Measurements from ENCODE around the gene CETP. TPM values are rescaled to one million over a fixed set of nuclear protein-coding genes. Genes with fewer than 3 reads are reported as not detected.
A peak's percentile ranks its signal among the peaks of the same experiment; 100 is the strongest.

The CETP gene
- total and polyA plus RNA-seq, 2 of the 8 experiments (the other 6 are each of a cell fraction or from before 2014, with no cell fraction given), result not detected

DNA sequence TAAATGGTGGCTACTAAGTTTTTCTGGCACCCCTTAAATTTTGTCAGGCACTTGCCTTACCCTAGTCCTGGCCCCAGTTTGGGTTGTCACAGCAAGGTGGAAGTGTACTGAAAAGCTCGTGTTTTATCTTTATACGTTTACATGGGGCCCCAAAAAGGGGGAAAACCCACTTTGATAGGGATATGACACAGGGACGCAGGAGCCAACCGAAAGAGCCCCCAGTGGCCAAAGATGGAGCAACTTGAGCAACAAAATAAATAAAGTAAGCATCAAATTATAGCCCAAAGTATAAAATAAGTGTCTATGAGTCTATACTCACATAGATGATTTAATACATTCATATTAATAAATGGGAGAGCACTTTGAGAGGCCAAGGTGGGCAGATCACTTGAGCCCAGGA lies 5.0 kb upstream of the CETP start:
- Histone ChIP-seq H3K56ac (replicated peaks; ENCODE audit: insufficient read length, low read depth, low read length) (no peak overlapping the region), H2BK12ac (ENCODE audit: low read depth, low read length) (no peak overlapping the region), H3K4me3 (ENCODE audit: extremely low read depth in 1 of 4, insufficient read depth in 2 of 4, low read depth in 3 of 4, low read length in 4 of 4) (no peak overlapping the region), H3K79me1 (ENCODE audit: low read depth, low read length) (no peaks in the 10 kb centered on the region), H3K18ac (ENCODE audit: extremely low read depth, low read length) (no peak overlapping the region), H4K20me1 (replicated peaks in 1 of 2; ENCODE audit: control insufficient read depth in 1 of 2, insufficient read depth in 2 of 2, low read length in 2 of 2) (no peaks in the 10 kb centered on the region), H3K79me2 (ENCODE audit: control insufficient read depth in 1 of 2, insufficient read depth in 2 of 2, low read length in 2 of 2) (no peaks in the 10 kb centered on the region), H3K23me2 (ENCODE audit: low read depth, low read length) (no peaks in the 10 kb centered on the region), H4K8ac (ENCODE audit: extremely low read depth, insufficient read depth, low read length) (no peak overlapping the region), H3K27me3 (replicated peaks in 1 of 4; ENCODE audit: control insufficient read depth in 3 of 4, extremely low read depth in 1 of 4, insufficient read depth in 3 of 4, low read length in 3 of 4) (no peaks in the 10 kb centered on the region), H3K23ac (ENCODE audit: insufficient read length) (no peak overlapping the region), H2BK120ac (replicated peaks; ENCODE audit: low read depth, low read length) (no peak overlapping the region), H3K9me3 (ENCODE audit: insufficient read depth in 2 of 2, low read depth in 1 of 2, low read length in 1 of 2) (no peaks in the 10 kb centered on the region; a peak in 1 of 4 replicates), H3K14ac (ENCODE audit: insufficient read length) (no peak overlapping the region), H4K91ac (replicated peaks; ENCODE audit: insufficient read length, low read length) (no peak overlapping the region), H2AK5ac (ENCODE audit: low read depth, low read length) (no peak overlapping the region), H2BK20ac (ENCODE audit: low read length) (no peak overlapping the region), H2AFZ (ENCODE audit: low read length) (no peak overlapping the region), H3K4me2 (ENCODE audit: insufficient read depth in 1 of 2, low read depth in 2 of 2, low read length in 2 of 2) (no peak overlapping the region), H3K27ac (ENCODE audit: low read depth, low read length) (no peak overlapping the region), H2BK15ac (ENCODE audit: low read length) (no peak overlapping the region), H3K9ac (replicated peaks in 1 of 4; ENCODE audit: extremely low read depth in 1 of 4, low read depth in 3 of 4, low read length in 3 of 4) (no peak overlapping the region), H3K36me3 (ENCODE audit: control insufficient read depth in 2 of 4, insufficient read depth in 4 of 4, low read length in 3 of 4) (no peaks in the 10 kb centered on the region), H3K4ac (replicated peaks; ENCODE audit: insufficient read length, low read depth, low read length) (no peak overlapping the region), H2BK5ac (ENCODE audit: low read depth, low read length) (no peak overlapping the region), H4K5ac (ENCODE audit: insufficient read length, low read depth, low read length) (no peak overlapping the region), H3K4me1 (replicated peaks in 1 of 4; ENCODE audit: control insufficient read depth in 3 of 4, insufficient read depth in 4 of 4, low read length in 3 of 4) (no peaks in the 10 kb centered on the region)
- POLR2A ChIA-PET (ENCODE audit: partially characterized antibody), result interaction anchor here (1.0 to 1.9 kb wide), 3 partner anchors 18 to 26 kb away, joined by 3 to 9 read pairs (median 4); partner anchors contain the start of gene HERPUD1
- CTCF ChIA-PET (ENCODE audit: partially characterized antibody), result interaction anchor here (0.6 to 1.6 kb wide), 7 partner anchors 13 to 218 kb away, joined by 3 to 7 read pairs (median 3); no protein-coding TSS in a partner anchor
- TF ChIP-seq, protein P1, sequence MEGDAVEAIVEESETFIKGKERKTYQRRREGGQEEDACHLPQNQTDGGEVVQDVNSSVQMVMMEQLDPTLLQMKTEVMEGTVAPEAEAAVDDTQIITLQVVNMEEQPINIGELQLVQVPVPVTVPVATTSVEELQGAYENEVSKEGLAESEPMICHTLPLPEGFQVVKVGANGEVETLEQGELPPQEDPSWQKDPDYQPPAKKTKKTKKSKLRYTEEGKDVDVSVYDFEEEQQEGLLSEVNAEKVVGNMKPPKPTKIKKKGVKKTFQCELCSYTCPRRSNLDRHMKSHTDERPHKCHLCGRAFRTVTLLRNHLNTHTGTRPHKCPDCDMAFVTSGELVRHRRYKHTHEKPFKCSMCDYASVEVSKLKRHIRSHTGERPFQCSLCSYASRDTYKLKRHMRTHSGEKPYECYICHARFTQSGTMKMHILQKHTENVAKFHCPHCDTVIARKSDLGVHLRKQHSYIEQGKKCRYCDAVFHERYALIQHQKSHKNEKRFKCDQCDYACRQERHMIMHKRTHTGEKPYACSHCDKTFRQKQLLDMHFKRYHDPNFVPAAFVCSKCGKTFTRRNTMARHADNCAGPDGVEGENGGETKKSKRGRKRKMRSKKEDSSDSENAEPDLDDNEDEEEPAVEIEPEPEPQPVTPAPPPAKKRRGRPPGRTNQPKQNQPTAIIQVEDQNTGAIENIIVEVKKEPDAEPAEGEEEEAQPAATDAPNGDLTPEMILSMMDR (IDR thresholded peaks at IDR 0.05; ENCODE audit: control extremely low read depth in 1 of 3, insufficient read depth in 1 of 3, low read depth in 1 of 3, low read length in 3 of 3), result peak in 1 of 3 experiments; percentile 14; a peak in 1 of 4 replicates
- TF ChIP-seq JUND (IDR thresholded peaks at IDR 0.05; ENCODE audit: low read length) (no peak), RAD21 (IDR thresholded peaks at IDR 0.05 in 1 of 2, conservative IDR thresholded peaks at IDR 0.05 in 1 of 2; ENCODE audit: low read depth in 2 of 2, low read length in 2 of 2) (no peak; a peak in 1 of 4 replicates), EP300 (IDR thresholded peaks at IDR 0.05; ENCODE audit: borderline replicate concordance in 1 of 2, low read depth in 2 of 2, low read length in 2 of 2) (no peak), CHD1 (IDR thresholded peaks at IDR 0.05; ENCODE audit: low read depth, low read length) (no peak), TEAD4 (IDR thresholded peaks at IDR 0.05; ENCODE audit: low read depth, low read length) (no peak)
- FAIRE-seq, result no peak
- DNase-seq (ENCODE audit: low read depth in 1 of 2, low spot score in 2 of 2), result no peak
- 61% methylated on average over 4 of the region's 4 CpGs; no CpG with 5 or more reads in 1 of the 2 experiments for WGBS, 2 experiments (ENCODE audit: extremely low coverage in 1 of 2, insufficient coverage in 1 of 2, insufficient read length in 1 of 2, insufficient replicate concordance in 2 of 2, low coverage in 1 of 2, low lambda C conversion rate in 2 of 2, missing lambda C conversion rate in 1 of 2)
